Measurements from ENCODE around the gene EFNB2.

EFNB2 gene

DNA sequence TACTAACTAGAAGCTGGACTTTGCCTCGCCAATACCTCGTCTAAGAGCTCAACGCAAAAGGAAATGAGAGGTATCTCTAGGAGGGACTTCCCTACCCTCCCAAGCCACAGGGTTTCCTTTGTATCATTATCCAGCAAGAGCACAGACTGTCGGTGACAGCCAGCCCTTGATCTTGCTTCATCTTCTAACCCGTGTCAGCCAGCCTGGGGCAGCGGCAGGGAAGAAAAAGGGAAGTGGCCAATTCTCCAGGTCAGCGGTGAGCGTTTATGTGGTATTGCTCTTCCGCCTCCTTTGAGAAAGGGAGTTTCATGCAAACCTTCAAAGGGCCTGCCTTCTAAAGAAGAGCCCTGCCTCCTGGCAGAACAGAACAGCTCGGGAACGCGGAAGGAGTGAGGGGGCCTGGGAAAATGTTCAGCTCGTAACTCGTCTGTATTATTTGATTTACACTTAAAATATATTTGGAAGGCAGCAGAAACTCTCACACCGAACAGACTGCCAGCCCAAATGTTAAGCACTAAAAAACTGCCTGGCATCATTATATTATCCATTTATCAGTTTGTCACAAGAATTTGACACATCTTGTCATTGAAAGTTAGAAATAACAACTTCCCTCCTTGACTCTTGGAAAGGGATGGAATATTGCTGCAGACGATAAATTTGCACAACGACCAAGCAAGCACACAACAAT is 41.8 kb downstream of the EFNB2 start:
- Histone ChIP-seq H3K4me3 (ENCODE audit: insufficient read depth, low read depth, low read length, poor library complexity, severe bottlenecking) (no peak overlapping the region), H3K27ac (ENCODE audit: insufficient read depth, low read length, poor library complexity, severe bottlenecking) (no peak overlapping the region), H3K9me3 (ENCODE audit: control insufficient read depth, low read length) (no peaks in the 10 kb centered on the region), H3K36me3 (ENCODE audit: control insufficient read depth, insufficient read depth, low read length) (no peaks in the 10 kb centered on the region), H3K27me3 (replicated peaks; ENCODE audit: control insufficient read depth, insufficient read depth, low read length, poor library complexity, severe bottlenecking) (peaks cover 2% of the 10 kb centered on the region), H3K4me1 (ENCODE audit: control insufficient read depth, insufficient read depth, low read length, poor library complexity, severe bottlenecking) (peaks cover 4% of the 10 kb centered on the region)
- no peak for DNase-seq

DNA sequence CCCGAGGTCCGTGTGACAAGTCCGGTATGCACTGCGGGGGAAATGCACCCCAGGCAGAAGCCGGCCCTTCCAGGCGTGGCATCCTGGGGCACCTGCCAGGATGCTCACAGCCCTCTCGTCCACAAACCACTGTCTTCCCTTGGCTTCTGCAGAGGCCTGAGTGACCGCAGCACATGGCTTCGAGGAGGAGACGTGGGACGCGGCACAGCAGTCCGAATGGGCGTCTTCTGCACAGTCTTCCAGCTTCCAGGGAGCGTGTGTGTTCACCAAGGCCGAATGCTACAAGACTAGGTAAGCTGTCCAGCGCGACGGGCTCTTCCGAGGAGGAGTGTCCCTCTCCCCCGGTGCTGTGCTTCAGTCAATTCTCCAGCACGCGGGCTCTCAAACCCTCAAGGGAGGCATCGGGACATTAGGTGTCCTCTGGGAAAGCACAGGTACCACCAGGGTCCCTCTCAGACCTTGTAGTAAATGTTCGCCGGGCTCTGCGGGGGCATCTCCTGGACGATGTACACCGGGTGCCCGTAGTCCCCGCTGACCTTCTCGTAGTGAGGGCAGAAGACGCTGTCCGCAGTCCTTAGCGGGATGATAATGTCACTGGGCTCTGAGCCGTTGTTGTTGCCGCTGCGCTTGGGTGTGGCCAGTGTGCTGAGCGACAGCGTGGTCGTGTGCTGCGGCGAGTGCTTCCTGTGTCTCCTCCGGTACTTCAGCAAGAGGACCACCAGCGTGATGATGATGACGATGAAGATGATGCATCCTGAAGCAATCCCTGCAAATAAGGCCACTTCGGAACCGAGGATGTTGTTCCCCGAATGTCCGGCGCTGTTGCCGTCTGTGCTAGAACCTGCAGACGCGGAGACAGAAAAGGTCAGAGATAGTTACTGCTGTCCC is 42.6 kb downstream of the EFNB2 start:
- DNase-seq: no peak
- Histone ChIP-seq H3K27me3 (replicated peaks; ENCODE audit: control insufficient read depth, insufficient read depth, low read length, poor library complexity, severe bottlenecking) (peaks cover 2% of the 10 kb centered on the region), H3K9me3 (ENCODE audit: control insufficient read depth, low read length) (no peaks in the 10 kb centered on the region), H3K27ac (ENCODE audit: insufficient read depth, low read length, poor library complexity, severe bottlenecking) (no peak overlapping the region), H3K4me1 (ENCODE audit: control insufficient read depth, insufficient read depth, low read length, poor library complexity, severe bottlenecking) (peaks cover 4% of the 10 kb centered on the region), H3K4me3 (ENCODE audit: insufficient read depth, low read depth, low read length, poor library complexity, severe bottlenecking) (no peak overlapping the region), H3K36me3 (ENCODE audit: control insufficient read depth, insufficient read depth, low read length) (no peaks in the 10 kb centered on the region)

DNA sequence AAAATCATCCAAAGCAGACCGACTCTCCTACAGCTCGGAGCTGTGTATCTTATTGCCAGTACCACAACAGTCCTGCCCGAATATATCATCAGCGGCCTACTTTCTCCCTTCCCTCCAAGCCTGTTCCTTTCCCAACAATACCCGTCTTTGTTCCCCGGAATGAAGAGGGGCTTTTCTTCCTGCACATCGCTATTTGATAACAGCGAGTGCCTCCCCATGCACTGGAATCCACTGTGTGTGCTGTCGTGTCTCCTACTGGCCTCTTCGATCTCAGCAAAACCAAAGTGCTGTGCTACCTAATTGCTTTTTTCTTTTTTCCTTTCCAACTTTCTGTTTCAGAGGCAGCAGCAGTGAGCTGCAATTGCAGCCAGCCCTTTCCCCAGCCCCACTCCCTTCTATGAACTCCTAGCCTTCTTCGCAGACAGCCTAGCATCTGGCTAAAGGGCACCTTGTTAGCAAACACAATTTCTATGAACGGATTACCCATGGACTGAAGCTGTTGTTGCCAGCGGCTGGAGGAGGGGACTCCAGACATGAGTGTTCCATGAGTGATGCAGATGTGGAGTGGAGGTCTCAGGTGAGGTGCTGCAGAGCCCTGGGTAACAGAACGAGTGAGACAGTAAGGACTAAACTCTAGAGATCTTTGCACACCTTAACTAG is 43.4 kb downstream of the EFNB2 start:
- Histone ChIP-seq H3K27me3 (replicated peaks; ENCODE audit: control insufficient read depth, insufficient read depth, low read length, poor library complexity, severe bottlenecking) (peaks cover 2% of the 10 kb centered on the region), H3K36me3 (ENCODE audit: control insufficient read depth, insufficient read depth, low read length) (no peaks in the 10 kb centered on the region), H3K4me3 (ENCODE audit: insufficient read depth, low read depth, low read length, poor library complexity, severe bottlenecking) (no peak overlapping the region), H3K4me1 (ENCODE audit: control insufficient read depth, insufficient read depth, low read length, poor library complexity, severe bottlenecking) (peaks cover 4% of the 10 kb centered on the region), H3K9me3 (ENCODE audit: control insufficient read depth, low read length) (no peaks in the 10 kb centered on the region), H3K27ac (ENCODE audit: insufficient read depth, low read length, poor library complexity, severe bottlenecking) (no peak overlapping the region)
- DNase-seq: no peak

DNA sequence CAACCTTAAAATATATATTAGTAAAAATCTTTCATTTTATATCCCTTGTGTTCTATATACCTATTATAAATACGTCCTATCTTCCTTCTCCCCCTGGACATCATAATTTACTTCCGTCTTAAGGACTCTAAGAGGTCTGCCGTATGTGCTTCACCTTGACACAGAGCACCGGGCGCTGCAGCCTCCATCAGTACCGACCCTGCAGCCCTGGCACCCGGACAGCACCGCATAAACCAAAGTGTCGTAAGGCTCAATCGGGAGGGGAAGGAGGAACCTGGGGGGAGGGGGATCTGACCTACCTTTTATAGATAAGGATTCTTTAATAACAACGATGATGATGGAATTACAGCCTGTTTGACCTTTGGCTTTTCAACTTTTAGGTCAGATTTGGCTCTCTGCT is 44.0 kb downstream of the EFNB2 start:
- Histone ChIP-seq H3K27ac (ENCODE audit: insufficient read depth, low read length, poor library complexity, severe bottlenecking) (no peak overlapping the region), H3K36me3 (ENCODE audit: control insufficient read depth, insufficient read depth, low read length) (no peaks in the 10 kb centered on the region), H3K9me3 (ENCODE audit: control insufficient read depth, low read length) (no peaks in the 10 kb centered on the region), H3K27me3 (replicated peaks; ENCODE audit: control insufficient read depth, insufficient read depth, low read length, poor library complexity, severe bottlenecking) (peaks cover 2% of the 10 kb centered on the region), H3K4me3 (ENCODE audit: insufficient read depth, low read depth, low read length, poor library complexity, severe bottlenecking) (no peak overlapping the region), H3K4me1 (ENCODE audit: control insufficient read depth, insufficient read depth, low read length, poor library complexity, severe bottlenecking) (peaks cover 4% of the 10 kb centered on the region)
- no peak for DNase-seq

DNA sequence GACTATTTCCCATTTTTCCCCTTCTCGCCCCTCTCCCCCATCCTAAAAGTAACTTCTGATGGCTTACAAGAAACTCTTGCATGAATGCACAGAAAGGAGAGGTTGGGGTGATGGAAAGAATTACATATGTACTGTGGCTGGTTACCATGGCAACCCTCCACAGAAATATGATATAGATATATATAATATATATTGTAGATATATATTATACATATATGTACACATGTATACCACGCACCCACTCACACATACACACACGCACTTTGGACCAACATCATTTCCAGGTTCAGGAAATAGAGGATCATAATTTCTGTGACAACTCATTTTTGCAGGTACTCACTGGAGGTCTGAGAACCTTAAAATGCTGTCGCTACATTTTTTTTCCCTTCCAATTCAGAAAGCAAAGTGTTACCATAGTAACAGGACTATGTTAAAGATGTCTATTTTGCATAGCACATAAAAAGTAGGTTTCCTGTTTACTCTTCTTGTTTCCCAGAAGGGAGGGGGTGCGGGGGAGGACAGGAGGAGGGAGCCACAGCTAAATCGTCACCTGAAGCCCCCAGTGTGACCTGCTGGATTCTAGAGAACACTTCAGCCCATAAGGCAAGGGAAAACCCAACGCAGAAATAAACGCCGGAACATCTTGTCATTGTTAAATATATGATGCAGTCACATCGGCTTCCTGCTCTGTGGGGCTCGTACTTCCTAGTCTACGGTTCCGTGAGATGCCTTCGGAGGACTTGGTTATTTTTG is 44.7 kb downstream of the EFNB2 start:
- Histone ChIP-seq H3K27me3 (replicated peaks; ENCODE audit: control insufficient read depth, insufficient read depth, low read length, poor library complexity, severe bottlenecking) (no peaks in the 10 kb centered on the region), H3K36me3 (ENCODE audit: control insufficient read depth, insufficient read depth, low read length) (no peaks in the 10 kb centered on the region), H3K4me1 (ENCODE audit: control insufficient read depth, insufficient read depth, low read length, poor library complexity, severe bottlenecking) (peaks cover 4% of the 10 kb centered on the region), H3K9me3 (ENCODE audit: control insufficient read depth, low read length) (no peaks in the 10 kb centered on the region), H3K4me3 (ENCODE audit: insufficient read depth, low read depth, low read length, poor library complexity, severe bottlenecking) (peak overlapping the region; percentile 23), H3K27ac (ENCODE audit: insufficient read depth, low read length, poor library complexity, severe bottlenecking) (no peak overlapping the region)
- peak in 1 of 3 donors; percentile 4 for DNase-seq

DNA sequence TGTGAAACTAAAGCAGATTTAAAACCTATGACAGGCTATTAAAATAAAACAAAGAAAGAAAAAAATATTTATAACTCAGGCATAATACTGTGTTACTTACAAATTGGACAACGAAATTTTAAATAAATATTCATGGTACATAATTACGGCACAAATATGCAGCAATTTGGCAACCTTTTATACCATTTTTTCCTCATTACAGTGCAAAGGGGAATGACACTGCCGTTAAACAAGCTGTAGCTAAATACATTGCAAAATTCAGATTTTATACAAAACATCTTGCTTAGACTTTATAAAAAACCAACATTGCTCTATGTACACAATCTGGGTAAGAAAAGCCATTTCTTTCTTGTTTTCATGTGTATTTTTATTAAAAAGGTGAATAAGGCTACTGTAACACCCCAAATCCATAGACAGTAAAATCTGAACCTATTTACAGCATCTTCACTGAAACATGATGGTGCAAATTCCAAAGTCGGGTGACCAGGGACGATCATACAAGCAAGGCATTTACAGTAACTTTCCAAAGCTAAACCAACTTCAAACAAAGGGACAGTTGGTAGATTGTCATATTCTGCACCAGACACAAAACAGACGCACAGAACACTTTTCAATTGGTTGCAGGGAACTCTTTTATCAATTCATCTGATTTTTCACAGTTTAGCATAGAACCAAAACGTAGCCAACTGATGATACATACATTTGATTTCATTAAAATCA is 45.5 kb downstream of the EFNB2 start:
- Histone ChIP-seq H3K27ac (ENCODE audit: insufficient read depth, low read length, poor library complexity, severe bottlenecking) (no peak overlapping the region), H3K27me3 (replicated peaks; ENCODE audit: control insufficient read depth, insufficient read depth, low read length, poor library complexity, severe bottlenecking) (no peaks in the 10 kb centered on the region), H3K36me3 (ENCODE audit: control insufficient read depth, insufficient read depth, low read length) (no peaks in the 10 kb centered on the region), H3K9me3 (ENCODE audit: control insufficient read depth, low read length) (no peaks in the 10 kb centered on the region), H3K4me1 (ENCODE audit: control insufficient read depth, insufficient read depth, low read length, poor library complexity, severe bottlenecking) (peaks cover 4% of the 10 kb centered on the region), H3K4me3 (ENCODE audit: insufficient read depth, low read depth, low read length, poor library complexity, severe bottlenecking) (no peak overlapping the region)
- DNase-seq: no peak

DNA sequence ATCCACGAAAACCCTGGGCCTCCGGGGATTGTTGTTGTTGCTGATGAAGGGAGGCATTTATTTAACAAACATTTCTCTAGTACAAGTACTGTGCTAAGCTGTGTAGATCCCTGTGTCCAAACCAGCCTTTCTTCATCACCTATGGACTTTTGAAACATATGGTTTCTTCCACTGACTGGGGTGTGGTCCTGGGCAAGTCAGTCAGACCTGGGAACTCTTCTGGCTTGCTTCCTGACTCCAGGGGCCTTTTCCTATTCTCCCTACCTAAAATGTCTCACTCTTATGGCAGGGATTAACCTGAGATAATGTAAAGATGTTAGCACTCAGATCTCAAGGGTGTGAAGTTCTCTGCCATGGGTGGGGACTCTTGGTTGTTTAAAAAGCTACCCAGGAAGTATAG is 46.8 kb downstream of the EFNB2 start:
- no peak for DNase-seq
- H3K4me3 ChIP-seq (ENCODE audit: insufficient read depth, low read depth, low read length, poor library complexity, severe bottlenecking): no peak overlapping the region
- H3K9me3 ChIP-seq (ENCODE audit: control insufficient read depth, low read length): no peaks in the 10 kb centered on the region
- peaks cover 2% of the 10 kb centered on the region for H3K27me3 ChIP-seq (replicated peaks; ENCODE audit: control insufficient read depth, insufficient read depth, low read length, poor library complexity, severe bottlenecking)
- H3K27ac ChIP-seq (ENCODE audit: insufficient read depth, low read length, poor library complexity, severe bottlenecking): no peak overlapping the region
- H3K4me1 ChIP-seq (ENCODE audit: control insufficient read depth, insufficient read depth, low read length, poor library complexity, severe bottlenecking): peaks cover 4% of the 10 kb centered on the region
- no peaks in the 10 kb centered on the region for H3K36me3 ChIP-seq (ENCODE audit: control insufficient read depth, insufficient read depth, low read length)

DNA sequence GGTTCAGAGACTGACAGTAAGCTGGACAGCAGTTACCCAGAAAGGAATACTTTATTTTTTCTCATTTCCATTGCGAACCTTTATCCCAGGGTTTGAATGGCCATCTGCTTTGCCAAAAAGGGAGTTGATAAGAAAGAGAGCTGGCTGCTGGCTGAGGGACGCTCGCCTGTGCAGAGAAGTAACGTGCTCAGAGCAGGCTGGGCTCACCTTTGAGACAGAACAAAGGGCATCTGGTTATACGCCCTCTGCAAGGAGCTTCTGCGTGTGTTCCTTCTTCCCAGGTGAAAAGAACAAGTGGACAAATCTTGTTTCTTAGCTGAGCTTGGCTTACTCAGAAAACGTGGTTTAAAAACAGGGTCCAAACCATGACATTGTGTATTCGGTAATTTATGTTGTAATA is 47.4 kb downstream of the EFNB2 start:
- no peak for DNase-seq
- Histone ChIP-seq H3K4me3 (ENCODE audit: insufficient read depth, low read depth, low read length, poor library complexity, severe bottlenecking) (no peak overlapping the region), H3K27me3 (replicated peaks; ENCODE audit: control insufficient read depth, insufficient read depth, low read length, poor library complexity, severe bottlenecking) (peaks cover 2% of the 10 kb centered on the region)

DNA sequence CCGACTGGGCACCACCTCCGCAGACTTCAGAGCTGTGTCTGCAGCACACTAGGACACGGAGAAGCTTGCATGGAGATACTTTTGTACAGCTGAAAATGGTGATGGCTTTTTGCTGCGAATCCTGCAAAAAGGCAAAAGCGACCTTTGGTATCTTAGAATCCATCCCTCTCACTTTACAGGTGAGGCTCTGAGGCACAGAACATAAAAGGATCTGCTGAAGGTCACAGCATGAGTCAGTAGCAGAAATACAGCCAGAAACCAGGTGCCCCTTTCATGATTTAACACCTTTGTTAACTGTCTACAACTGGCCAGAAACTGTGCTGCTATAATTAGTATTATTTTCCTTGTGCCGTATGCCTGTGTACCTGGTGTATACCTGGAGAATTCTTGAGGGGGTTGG is 48.3 kb downstream of the EFNB2 start:
- H3K27ac ChIP-seq (ENCODE audit: insufficient read depth, low read length, poor library complexity, severe bottlenecking): no peak overlapping the region
- H3K9me3 ChIP-seq (ENCODE audit: control insufficient read depth, low read length): no peaks in the 10 kb centered on the region
- H3K4me3 ChIP-seq (ENCODE audit: insufficient read depth, low read depth, low read length, poor library complexity, severe bottlenecking): no peak overlapping the region
- peaks cover 2% of the 10 kb centered on the region for H3K27me3 ChIP-seq (replicated peaks; ENCODE audit: control insufficient read depth, insufficient read depth, low read length, poor library complexity, severe bottlenecking)
- no peaks in the 10 kb centered on the region for H3K36me3 ChIP-seq (ENCODE audit: control insufficient read depth, insufficient read depth, low read length)
- no peaks in the 10 kb centered on the region for H3K4me1 ChIP-seq (ENCODE audit: control insufficient read depth, insufficient read depth, low read length, poor library complexity, severe bottlenecking)
- no peak for DNase-seq

More for the DNA sequence above, 47.4 kb downstream of the EFNB2 start:
- Histone ChIP-seq H3K36me3 (ENCODE audit: control insufficient read depth, insufficient read depth, low read length) (no peaks in the 10 kb centered on the region), H3K4me1 (ENCODE audit: control insufficient read depth, insufficient read depth, low read length, poor library complexity, severe bottlenecking) (no peaks in the 10 kb centered on the region), H3K27ac (ENCODE audit: insufficient read depth, low read length, poor library complexity, severe bottlenecking) (no peak overlapping the region), H3K9me3 (ENCODE audit: control insufficient read depth, low read length) (no peaks in the 10 kb centered on the region)
